Endodermal cell (in vitro differentiated cells): ENCODE results near the gene MED14. TPM values are rescaled to one million over a fixed set of nuclear protein-coding genes. Genes with fewer than 3 reads are reported as not detected.

Source experiments
- DNase-seq: peaks from one replicate; pipeline ENCODE4 v3.0.0-alpha.2; 2017
- H3K27ac ChIP-seq: 2 replicates; pipeline ENCODE4 v1.5.1; 2013; ENCODE audit warnings: mild to moderate bottlenecking, low read depth, low read length, moderate library complexity
- H3K27me3 ChIP-seq: 2 replicates; pipeline ENCODE4 v1.6.1; 2013; ENCODE audit warnings: mild to moderate bottlenecking, low read length, moderate library complexity; ENCODE audit not compliant: insufficient read depth, control insufficient read depth, poor library complexity, severe bottlenecking
- H3K36me3 ChIP-seq: 2 replicates; pipeline ENCODE4 v1.7.0; 2013; ENCODE audit warnings: mild to moderate bottlenecking, low read length, moderate library complexity; ENCODE audit not compliant: control insufficient read depth, insufficient read depth
- H3K4me1 ChIP-seq: one replicate; pipeline ENCODE4 v1.7.0; 2013; ENCODE audit warnings: low read length; ENCODE audit not compliant: control insufficient read depth, insufficient read depth
- H3K4me3 ChIP-seq: 2 replicates; pipeline ENCODE4 v1.5.1; 2013; ENCODE audit warnings: mild to moderate bottlenecking, low read length, moderate library complexity
- H3K9ac ChIP-seq: 2 replicates; pipeline ENCODE4 v1.6.1; 2013; ENCODE audit warnings: mild to moderate bottlenecking, low read length, moderate library complexity; ENCODE audit not compliant: poor library complexity, severe bottlenecking; ENCODE audit errors: extremely low read depth
- H3K9me3 ChIP-seq: 2 replicates; pipeline ENCODE4 v1.6.1; 2013; ENCODE audit warnings: mild to moderate bottlenecking, low read length, moderate library complexity; ENCODE audit not compliant: control insufficient read depth
- H3K27ac Mint-ChIP-seq: 2 replicates; pipeline ENCODE4 v1.8.0; 2020; ENCODE audit warnings: mixed read lengths
- H3K27me3 Mint-ChIP-seq: 2 replicates; pipeline ENCODE4 v1.8.0; 2021; ENCODE audit warnings: mild to moderate bottlenecking, mixed read lengths; ENCODE audit not compliant: insufficient read depth
- H3K36me3 Mint-ChIP-seq: 2 replicates; pipeline ENCODE4 v1.8.0; 2020; ENCODE audit warnings: low read depth, mixed read lengths
- H3K4me1 Mint-ChIP-seq: 2 replicates; pipeline ENCODE4 v1.8.0; 2020; ENCODE audit warnings: mixed read lengths
- H3K4me3 Mint-ChIP-seq: 2 replicates; pipeline ENCODE4 v1.8.0; 2020; ENCODE audit warnings: mild to moderate bottlenecking, moderate library complexity, mixed read lengths
- H3K9me3 Mint-ChIP-seq: 2 replicates; pipeline ENCODE4 v1.8.0; 2020; ENCODE audit warnings: mild to moderate bottlenecking, mixed read lengths
- whole genome bisulfite sequencing, 2 experiments: methylation state at CpG; one replicate each; pipeline versions ENCODE4 v1.1.5 to v1.1.7; 2013; ENCODE audit warnings: missing lambda C conversion rate in 2 of 2, mixed read lengths in 1 of 2; ENCODE audit not compliant: insufficient coverage in 1 of 2, insufficient read length in 1 of 2; 5-methylcytosine and 5-hydroxymethylcytosine counted together
- total RNA-seq, 2 donors: library from RNA; stranded (reverse); fragmentation: NEBNext Ultra II Directional in 1 of 2; extraction: Animal tissue kit (Norgen Biotek cat#: 25700) in 1 of 2; gene quantifications; 2 replicates in 1 of 2; 3 replicates in 1 of 2; pipeline ENCODE4 v1.2.1, GENCODE V29; 2021
- TF ChIP-seq, protein P1 (sequence below): fragments of 200-600 bp; sonication (generic); conservative IDR thresholded peaks from 2 replicates; pipeline ENCODE4 v1.5.0; 2021; ENCODE audit warnings: antibody characterized with exemption, mild to moderate bottlenecking

The MED14 gene
- total RNA-seq, 2 donors from 2014 or later: 50.4 to 53.4 TPM

DNA sequence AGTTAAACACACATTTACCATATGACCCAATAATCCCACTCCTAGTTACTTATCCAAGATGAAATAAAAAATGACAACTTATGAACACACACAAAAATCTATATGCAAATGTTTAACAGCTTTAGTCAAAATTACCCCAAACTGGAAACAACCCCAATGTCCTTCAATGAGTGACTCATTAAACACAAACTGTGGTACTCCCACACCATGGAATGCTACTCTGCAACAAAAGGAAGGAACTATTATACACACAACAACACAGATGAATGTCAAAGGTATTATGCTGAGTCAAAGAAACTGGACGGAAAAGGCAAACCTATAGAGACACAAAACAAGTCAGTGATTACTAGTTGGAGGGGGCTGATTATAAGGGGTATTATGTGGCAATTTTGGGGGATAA is 40.5 kb downstream of the MED14 start:
- Histone ChIP-seq H3K9ac (no peak overlapping the region), H3K27ac (no peak overlapping the region), H3K36me3 (peaks cover 53% of the 10 kb centered on the region), H3K4me3 (no peak overlapping the region), H3K27me3 (no peaks in the 10 kb centered on the region), H3K9me3 (peaks cover 13% of the 10 kb centered on the region), H3K4me1 (peaks cover 3% of the 10 kb centered on the region)
- H3K27ac Mint-ChIP-seq: no peak overlapping the region
- TF ChIP-seq, protein P1, sequence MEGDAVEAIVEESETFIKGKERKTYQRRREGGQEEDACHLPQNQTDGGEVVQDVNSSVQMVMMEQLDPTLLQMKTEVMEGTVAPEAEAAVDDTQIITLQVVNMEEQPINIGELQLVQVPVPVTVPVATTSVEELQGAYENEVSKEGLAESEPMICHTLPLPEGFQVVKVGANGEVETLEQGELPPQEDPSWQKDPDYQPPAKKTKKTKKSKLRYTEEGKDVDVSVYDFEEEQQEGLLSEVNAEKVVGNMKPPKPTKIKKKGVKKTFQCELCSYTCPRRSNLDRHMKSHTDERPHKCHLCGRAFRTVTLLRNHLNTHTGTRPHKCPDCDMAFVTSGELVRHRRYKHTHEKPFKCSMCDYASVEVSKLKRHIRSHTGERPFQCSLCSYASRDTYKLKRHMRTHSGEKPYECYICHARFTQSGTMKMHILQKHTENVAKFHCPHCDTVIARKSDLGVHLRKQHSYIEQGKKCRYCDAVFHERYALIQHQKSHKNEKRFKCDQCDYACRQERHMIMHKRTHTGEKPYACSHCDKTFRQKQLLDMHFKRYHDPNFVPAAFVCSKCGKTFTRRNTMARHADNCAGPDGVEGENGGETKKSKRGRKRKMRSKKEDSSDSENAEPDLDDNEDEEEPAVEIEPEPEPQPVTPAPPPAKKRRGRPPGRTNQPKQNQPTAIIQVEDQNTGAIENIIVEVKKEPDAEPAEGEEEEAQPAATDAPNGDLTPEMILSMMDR: no peak
- peaks cover 12% of the 10 kb centered on the region for H3K4me1 Mint-ChIP-seq
- no peaks in the 10 kb centered on the region for H3K27me3 Mint-ChIP-seq
- peaks cover 34% of the 10 kb centered on the region for H3K9me3 Mint-ChIP-seq
- WGBS, 2 experiments: 89% methylated on average over 1 of the region's 1 CpG; no CpG with 5 or more reads in 1 of the 2 experiments
- no peak overlapping the region for H3K4me3 Mint-ChIP-seq
- H3K36me3 Mint-ChIP-seq: peaks cover 66% of the 10 kb centered on the region
- no peak for DNase-seq

DNA sequence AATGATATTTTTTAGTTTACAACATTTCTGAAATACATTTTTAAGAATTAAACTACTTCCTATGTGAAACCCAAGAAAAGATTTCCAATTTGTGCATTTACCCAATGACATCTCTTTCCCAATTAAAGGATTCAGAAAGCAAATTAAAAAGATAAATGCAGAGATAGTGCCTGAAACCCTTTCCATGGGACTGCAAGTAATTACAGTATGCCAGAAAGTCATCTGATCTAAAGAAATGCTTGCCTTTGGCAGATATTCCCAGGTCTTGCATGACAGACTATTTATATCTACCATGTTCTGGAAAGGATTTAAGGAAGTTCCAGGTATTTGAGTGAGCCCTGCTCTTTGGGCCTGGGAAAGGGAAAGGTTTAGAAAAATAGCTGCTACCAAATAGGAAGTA is 46.4 kb downstream of the MED14 start:
- Histone ChIP-seq H3K9ac (no peak overlapping the region), H3K27ac (no peak overlapping the region), H3K4me1 (peaks cover 3% of the 10 kb centered on the region), H3K4me3 (no peak overlapping the region), H3K36me3 (peaks cover 46% of the 10 kb centered on the region), H3K27me3 (no peaks in the 10 kb centered on the region), H3K9me3 (no peaks in the 10 kb centered on the region)
- Mint-ChIP-seq H3K27ac (no peak overlapping the region), H3K36me3 (peaks cover 39% of the 10 kb centered on the region), H3K4me3 (no peak overlapping the region), H3K9me3 (peaks cover 22% of the 10 kb centered on the region), H3K4me1 (peaks cover 35% of the 10 kb centered on the region), H3K27me3 (no peaks in the 10 kb centered on the region)
- no peak for DNase-seq
- TF ChIP-seq, protein P1: no peak

DNA sequence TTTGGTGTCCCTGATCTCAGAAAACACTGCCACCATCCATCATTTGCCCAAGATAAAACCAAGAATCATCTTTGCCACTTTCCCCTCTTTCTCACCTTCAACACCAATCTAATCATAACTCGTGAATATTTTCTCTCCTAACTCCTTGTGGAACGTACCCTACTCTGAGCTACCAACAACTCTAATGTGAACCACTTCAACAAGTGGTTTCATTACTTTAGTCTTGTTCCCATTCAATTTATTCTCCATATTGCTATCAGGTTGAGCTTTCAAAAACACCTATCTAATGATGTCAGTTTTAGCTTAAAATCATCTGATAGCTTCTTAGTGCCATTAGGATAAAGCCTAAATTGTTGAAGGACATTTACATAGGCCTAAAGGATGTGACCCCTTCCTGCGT is 48.2 kb downstream of the MED14 start:
- no peak overlapping the region for H3K27ac ChIP-seq
- peaks cover 3% of the 10 kb centered on the region for H3K4me1 ChIP-seq
- peaks cover 17% of the 10 kb centered on the region for H3K9me3 Mint-ChIP-seq
- H3K27me3 ChIP-seq: no peaks in the 10 kb centered on the region
- no peak overlapping the region for H3K27ac Mint-ChIP-seq
- no peak overlapping the region for H3K4me3 ChIP-seq
- WGBS, 2 experiments: 96 to 100% methylated on average over 2 to 3 of the region's 3 CpGs
- no peaks in the 10 kb centered on the region for H3K27me3 Mint-ChIP-seq
- H3K9ac ChIP-seq: no peak overlapping the region
- H3K36me3 Mint-ChIP-seq: peaks cover 34% of the 10 kb centered on the region
- TF ChIP-seq, protein P1: no peak
- H3K4me3 Mint-ChIP-seq: no peak overlapping the region
- H3K36me3 ChIP-seq: peaks cover 52% of the 10 kb centered on the region
- no peak for DNase-seq
- no peaks in the 10 kb centered on the region for H3K9me3 ChIP-seq
- peaks cover 35% of the 10 kb centered on the region for H3K4me1 Mint-ChIP-seq
